ENCODE measurements around the gene CASP5. TPM values are rescaled to one million over a fixed set of nuclear protein-coding genes. Genes with fewer than 3 reads are reported as not detected.
"Not testable (repeated sequence)": the region's sequence is repeated elsewhere in the genome, so short reads cannot be mapped to it uniquely, and the experiment has no call there.

Gene CASP5
- total RNA-seq (2014; rRNA removed; shearing (Covaris generic)), result 0.10 and 0.55 TPM in 2 replicates
- not detected in 2 replicates for polyA plus RNA-seq (2014; cell fraction: nucleus; rRNA removed)

DNA sequence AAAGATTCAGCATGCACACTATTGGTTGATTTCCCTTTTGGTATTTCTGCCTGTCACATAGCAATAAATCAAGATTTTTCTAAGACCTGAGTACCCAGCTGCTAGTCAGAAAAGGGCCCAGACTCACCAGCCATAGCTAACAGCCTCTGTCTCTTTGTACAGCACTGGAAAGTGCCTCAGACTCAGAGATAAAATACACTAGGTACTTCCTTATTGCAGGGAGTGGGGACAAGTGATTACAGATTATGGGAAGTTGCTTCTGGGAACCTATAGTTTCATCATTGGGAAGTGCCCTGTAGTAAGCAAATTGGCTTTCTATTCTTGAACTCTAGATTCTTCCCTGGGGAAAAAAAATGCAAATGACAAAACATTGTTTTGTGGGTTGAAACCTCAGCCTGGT, at the start of gene CASP5:
CASP5 (minus strand) TSS at position 166 of the 400 bp plus-strand sequence; CDS start at position 134, 32 bp downstream.
- DNase-seq (ENCODE audit: extremely low read depth, low read depth), result no peak

DNA sequence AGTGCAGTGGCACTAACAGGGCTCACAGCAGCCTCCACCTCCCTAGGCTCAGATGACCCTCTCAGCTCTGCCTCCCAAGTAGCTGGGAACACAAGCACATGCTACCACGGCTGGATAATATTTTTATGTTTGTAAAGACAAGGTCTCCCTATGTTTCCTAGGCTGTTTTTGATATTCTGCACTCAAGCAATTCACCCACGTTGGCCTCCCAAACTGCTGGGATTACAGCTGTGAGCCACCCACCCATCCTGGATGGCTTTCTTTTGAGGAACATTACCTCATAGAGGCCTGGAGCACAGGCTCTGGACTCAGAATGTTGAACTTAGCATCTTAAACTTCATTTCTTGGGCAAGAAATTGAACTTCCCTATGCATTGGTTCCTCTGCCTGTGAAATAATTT, 49.1 kb upstream of the CASP5 start:
- not testable (repeated sequence) for DNase-seq (ENCODE audit: extremely low read depth, low read depth)

DNA sequence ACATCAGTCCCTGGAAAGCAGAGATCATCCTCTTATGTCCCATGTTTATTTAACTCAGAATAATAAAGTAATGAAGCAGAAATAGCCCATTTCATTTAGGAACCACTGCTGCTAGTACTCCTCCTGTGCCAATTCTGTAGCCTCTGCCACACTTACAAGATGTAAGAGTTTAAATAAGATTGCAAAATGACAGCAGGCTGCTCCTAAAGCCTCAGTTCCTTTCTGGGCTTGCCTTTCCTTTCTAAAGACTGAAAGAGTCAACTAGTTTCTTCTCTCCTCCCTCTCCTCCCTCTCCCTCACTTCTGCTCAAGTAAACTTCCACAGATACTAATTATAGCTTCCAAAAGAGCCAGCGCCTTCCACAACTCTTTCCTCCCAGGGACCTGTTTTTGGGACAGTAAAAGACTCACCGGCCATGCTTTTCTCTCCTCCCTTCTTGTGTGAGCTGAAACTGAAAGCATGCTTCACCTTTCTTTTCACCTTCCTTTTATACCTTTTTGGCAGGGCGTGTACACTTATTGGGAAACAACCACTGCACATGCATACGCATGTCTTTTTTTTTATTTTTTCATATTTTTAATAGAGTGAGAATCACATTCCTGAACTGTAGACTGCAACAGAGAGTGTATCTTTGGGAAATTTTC, 48.2 kb upstream of the CASP5 start:
- DNase-seq (ENCODE audit: extremely low read depth, low read depth), result no peak

DNA sequence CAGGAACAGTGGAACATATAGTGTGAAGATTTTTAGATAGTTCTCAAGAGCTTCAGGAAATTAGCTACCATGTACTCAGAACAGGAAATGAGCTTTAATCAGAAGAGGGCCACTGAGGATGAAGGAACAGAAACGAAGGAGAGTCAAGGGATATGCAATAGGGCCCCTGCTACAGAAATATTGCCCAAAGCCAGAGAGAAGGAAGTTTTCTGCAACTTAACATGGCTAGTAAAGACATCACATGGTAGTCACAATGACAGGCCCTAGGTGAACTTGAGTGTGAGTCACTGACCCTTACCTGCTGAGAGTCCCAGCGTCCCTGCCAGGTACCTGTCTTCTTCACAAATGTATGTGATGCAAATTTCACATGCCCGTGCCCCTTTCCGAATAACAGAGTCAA, 47.3 kb upstream of the CASP5 start:
- no peak for DNase-seq (ENCODE audit: extremely low read depth, low read depth)

DNA sequence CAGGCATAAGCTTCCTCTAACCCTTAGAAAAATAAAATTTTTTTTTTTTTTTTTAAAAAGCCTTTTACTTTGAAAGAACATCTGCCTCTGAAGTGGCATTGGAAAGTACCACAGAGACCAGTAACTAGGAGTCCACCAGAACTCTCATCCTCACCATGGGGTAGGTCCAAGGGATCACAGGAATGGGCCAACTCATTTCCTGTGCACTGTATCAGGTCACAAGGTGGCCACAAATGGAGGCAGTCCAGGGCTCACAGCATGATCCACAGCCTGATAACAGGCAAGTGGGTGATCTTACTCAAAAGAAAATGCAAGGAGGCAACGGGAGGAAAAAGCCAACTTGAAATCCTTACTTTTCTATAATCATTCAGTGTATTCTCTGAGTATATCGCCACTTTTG, 46.8 kb upstream of the CASP5 start:
- DNase-seq (ENCODE audit: extremely low read depth, low read depth), result not testable (repeated sequence)

DNA sequence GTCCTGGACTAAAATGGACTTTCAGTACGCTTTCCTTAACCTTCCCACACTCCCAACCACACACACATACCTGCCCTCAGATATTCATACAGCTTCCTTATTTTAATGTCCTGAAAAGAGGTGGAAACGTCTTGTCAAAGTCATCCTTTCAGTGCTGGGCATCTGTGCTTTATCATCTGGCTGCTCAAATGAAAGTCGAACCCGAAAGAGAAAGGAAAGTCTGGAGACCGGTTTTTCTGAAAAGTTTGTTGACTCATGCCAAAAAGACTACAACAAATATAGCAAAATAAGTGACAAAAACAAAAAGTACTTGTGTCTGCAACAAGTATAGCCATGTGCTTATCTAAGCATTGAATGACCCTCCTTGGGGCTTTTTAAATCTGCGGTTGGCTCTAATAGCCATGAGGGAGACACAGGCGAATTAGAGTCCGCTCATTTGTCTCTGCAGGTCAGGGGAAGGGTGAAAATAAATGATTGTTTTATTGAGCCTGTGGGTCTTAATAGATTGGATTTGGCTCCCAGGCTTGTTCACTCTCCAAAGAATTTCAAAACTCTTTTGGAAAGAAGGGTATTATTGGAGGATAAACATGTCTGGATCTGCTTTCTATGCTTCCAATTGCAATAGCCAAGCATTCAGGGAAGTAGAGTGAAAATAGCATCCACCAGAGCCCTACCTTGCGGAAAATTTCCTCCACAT, 40.4 kb upstream of the CASP5 start:
- not testable (repeated sequence) for DNase-seq (ENCODE audit: extremely low read depth, low read depth)

DNA sequence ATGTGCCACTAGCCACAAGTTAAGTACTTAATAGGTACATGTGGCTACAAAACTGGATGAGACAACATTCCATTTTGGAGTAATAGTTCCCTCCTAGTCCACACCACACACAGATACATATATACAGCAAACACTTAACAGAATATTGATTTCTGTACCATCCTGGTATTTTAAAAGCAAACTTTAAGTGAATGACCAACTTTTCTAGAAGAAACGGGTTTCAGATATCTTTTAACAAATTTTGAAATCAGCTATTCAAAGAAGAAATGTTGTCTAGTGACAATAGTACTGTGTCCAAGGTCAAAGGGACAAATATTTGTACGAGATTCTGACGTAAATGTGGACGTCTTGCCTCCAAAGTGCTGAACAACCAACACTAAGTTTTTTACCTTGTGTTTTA, 34.5 kb upstream of the CASP5 start:
- DNase-seq (ENCODE audit: extremely low read depth, low read depth), result no peak

DNA sequence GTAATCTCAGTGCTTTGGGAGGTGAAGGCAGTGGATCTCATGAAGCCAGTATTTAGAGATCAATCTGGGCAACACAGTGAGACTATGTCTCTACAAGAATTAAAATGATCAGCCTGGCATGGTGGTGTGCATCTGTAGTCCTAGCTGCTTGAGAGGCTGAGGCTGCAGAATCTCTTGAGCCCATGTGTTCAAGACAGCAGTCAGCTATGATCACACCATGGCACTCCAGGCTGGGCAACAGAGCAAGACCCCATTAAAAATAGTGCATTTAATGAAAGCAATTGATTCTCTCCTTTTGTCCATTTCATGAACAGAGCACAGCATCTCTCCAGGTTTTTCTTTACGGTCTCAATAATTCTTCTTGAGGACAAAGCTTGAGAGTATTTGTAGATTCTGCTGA, 33.5 kb upstream of the CASP5 start:
- no peak for DNase-seq (ENCODE audit: extremely low read depth, low read depth)

DNA sequence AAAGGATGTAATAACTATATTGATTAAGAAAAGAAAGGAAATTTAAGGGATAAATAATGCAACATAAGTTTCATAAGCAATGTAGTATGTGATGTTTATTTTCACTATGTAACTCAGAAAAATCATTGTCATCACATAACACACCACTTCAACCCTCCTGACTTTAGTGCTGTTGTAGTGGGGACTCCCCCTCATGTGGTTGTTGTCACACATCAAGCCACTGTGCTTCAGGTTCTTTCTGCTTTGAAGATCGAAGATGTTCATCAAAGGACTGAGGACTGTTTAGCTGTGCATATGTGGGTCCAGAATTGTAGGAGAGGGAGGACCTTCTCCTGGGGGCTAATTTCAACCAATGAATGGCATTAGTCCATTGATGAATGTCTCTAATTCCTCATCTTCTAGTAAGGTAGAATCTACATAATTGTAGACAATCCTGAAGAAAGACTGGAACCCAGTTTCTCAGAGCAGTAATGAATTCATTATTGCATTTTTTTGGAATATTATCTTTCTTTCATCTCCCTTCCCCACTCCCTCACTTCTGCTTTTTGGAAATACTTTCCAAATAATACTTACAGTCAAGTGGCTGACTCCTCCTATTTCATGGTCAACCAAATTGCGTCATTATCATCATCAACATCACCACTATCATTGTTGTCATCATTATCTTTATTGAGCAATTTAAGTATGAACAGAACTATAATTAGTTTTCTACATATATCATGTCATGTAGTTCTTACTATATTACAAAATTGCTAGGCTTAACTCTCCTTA, 31.9 kb upstream of the CASP5 start:
- no peak for DNase-seq (ENCODE audit: extremely low read depth, low read depth)

DNA sequence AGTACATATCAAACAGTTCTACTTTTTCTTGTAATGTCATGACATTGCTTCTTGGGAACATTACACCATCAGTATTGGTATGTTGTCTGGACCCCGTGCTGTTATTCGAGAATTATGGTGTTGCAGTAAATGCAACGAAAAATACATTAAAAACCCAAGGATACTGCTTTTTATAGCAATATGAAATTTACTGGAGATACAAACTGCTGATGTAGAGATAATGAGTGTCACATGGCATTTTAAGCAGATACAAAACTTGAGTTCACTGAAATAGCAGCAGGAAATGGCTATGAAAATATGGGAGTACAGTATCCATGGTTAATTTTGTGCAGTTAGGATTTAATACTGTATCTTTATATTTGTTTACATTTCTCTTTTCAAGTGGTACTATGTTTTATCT, 29.5 kb upstream of the CASP5 start:
- no peak for DNase-seq (ENCODE audit: extremely low read depth, low read depth)

DNA sequence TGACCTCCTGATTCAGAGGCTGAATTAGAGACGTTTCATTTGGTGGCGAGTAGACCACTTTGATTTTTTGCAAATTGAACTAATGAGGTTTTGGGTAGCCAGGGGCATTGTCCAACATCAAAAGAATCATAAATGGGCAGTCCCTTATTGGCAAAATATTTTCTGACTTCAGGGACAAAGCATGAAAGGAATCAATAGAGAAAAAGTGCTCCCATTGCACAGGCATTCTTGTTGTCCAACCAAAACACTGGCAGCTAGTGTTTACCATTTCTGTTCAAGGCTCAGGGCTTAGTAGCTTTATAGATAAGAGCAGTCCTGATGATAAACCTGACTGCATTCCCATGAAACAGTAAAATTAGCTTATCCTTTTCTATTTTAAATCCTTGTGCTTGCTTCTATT, 28.6 kb upstream of the CASP5 start:
- no peak for DNase-seq (ENCODE audit: extremely low read depth, low read depth)

DNA sequence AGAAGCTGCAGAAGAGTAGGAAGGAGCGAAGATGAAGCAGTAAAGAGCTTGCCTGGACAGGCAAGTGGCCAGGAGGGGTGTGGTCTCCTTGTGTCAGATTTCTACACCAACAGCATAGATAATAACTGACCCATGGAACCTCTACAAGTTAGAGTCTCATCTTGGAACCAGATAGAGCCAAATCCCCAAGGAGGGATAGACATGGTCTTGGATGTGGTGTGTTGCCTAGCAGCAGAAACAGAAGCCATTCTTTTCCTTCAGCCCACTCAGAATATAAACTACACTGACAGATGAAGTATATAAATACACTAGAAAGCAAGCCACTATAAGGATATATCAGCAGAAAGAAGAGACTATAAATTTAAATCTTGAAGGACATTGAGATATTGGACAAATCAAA, 26.5 kb upstream of the CASP5 start:
- no peak for DNase-seq (ENCODE audit: extremely low read depth, low read depth)

DNA sequence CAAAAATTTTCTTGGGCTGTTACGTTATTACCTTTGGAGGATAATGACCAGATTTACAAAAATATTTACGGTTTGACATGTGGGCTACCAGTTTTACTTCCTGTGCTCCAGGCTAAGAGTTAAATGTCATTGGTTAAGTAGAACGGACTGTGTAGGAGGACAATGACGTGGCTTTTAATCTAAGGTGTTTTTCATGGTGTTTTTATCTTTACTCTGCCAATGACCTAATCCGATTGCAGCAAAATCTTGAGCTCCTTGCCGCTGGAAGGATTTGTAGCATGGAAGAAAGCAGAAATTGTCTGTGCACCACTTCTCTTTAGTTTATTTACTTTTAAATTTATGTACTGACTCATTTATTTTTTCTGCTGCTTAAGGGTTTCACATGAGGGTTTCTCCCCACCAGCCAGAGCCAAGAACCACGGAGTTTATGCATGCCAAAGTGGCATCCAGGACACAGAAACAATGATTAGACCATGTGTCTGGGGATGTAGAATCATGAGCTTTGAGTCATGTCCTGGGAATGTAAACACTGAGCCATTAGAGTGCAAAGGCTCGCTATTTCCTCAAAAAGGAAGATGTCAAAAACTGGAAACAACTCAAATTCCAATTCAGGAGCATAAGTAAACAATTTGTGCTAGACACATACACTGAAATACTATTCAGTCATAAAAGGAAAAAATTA, 24.1 kb upstream of the CASP5 start:
- peak; percentile 65 for DNase-seq (ENCODE audit: extremely low read depth, low read depth)

DNA sequence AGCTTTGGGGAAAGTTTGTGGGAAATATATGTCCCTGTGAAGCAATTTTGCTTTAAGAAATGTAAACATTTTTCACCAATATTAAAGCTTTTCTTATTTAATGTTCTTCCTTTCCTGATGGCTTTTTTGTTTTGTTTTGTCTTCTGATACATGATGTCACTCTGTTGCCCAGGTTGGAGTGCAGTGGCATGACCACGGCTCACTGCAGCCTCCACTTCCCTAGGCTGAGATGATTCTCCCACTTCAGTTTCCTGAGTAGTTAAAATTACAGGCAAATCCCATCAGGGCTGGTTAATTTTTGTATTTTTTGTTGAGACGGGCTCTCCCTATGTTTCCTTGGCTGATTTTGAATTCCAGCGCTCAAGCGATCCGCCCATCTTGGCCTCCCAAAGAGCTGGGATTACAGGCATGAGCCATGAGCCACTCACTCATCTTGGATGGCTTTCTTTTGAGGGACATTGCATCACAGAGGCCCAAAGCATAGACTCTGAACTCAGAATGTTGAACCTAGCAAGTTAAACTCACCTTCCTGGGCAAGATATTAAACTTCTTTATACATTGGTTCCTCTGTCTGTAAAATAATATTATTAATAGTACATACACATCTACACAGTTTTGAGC, 22.8 kb upstream of the CASP5 start:
- no peak for DNase-seq (ENCODE audit: extremely low read depth, low read depth)

DNA sequence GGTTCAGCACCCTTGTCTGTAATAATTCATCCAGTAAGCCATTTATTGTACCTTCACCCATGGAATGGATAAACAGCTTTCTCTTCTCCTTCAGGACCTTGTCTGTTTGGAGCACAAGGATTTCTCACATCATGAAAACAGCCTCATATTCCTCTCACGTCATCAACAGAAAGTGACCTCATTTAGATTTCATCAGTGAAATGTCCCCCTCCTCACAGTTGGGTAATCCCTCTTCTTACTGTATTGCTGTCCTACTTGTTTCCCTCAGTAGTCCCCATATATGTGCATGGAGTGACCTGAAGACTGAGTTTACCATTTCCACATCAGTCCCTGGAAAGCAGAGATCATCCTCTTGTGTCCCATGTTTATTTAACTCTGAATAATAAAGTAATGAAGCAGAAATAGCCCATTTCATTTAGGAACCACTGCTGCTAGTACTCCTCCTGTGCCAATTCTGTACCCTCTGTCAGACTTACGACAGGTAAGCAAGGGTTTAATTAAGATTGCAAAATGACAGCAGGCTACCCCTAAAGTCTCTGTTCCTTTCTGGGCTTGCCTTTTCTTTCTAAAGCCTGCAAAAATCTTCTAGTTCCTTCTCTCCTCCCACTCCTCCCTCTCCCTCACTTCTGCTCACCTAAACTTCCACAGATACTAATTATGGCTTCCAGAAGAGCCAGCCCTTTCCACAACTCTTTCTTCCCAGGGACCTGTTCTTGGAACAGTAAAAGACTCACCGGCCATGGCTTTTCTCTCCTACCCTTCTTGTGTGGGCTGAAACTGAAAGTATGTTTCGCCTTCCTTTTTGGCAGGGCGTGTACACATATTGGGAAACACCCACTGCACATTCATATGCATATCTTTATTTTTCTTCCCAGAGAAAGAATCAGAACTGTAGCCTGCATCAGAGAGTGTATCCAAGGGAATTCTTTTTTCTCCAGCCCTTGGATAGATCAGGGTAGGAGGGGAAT, 21.9 kb upstream of the CASP5 start, which contains the start of gene CARD16:
CARD16 (minus strand) TSS at position 779 of the 968 bp plus-strand sequence; CDS start at position 741, 38 bp downstream.
- not testable (repeated sequence) for DNase-seq (ENCODE audit: extremely low read depth, low read depth)

DNA sequence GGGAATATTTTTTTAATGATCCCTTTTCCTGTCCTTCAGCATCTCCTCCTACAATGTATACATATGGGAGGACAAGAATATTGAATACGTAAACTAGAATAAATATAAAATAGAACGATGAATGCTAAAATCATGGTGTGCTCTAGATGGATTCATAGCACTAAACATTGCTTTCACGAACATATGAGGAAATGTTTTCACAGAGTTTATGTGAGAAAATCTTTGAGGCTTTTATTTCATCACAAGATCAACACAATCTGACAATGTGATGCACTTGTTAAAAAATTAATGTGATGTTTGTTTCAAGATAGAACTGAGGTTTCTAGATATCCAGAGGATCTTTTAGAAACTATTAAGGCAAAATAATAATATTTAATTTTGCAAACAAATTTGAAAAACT, 19.2 kb upstream of the CASP5 start:
- peak; percentile 14 for DNase-seq (ENCODE audit: extremely low read depth, low read depth)

DNA sequence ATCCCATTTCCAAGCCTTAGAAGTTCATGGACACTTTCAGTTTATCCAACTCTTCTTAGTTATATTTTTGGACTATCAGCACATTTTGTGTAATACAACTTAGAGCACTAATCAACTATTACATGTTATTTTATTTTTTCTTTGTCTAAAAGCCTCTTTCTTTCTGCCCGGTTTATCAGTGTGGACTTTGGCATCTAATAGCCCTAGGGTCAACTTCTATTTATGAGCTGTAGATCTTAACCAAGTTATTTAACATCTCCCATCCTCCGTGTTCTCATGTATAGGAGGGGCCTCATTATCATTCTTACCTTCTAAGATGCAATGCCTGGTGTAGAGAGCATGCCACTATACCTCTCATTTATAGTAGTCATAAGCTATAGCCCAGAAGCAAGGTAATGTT, 17.7 kb upstream of the CASP5 start:
- no peak for DNase-seq (ENCODE audit: extremely low read depth, low read depth)

DNA sequence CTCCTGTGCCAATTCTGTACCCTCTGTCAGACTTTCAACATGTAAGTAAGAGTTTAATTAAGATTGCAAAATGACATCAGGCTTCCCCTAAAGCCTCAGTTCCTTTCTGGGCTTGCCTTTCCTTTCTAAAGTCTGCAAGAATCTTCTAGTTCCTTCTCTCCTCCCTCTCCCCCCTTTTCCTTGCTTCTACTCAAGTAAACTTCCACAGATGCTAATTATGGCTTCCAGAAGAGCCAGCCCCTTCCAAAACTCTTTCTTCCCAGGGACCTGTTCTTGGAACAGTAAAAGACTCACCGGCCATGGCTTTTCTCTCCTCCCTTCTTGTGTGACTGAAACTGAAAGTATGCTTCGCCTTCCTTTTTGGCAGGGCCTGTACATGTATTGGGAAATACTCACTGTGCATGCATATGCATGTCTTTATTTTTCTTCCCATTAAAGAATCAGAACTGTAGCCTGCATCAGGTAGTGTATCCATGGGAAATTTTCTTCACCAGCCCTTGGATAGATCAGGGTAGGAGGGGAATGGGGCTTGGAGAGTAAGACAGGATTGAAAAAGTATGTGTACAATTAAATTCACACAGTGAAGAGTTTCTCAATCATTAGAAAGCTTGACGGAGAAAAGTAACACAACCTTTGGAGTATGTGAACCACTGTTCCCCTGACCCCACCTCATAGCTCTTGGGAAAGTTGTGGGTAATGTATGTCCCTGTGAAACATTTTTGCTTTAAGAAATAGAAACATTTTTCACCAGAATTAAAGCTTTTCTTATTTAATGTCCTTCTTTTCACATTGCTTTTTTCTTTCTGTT, 12.0 kb upstream of the CASP5 start, which contains the start of gene CASP1:
CASP1 (minus strand) TSS at position 332 of the 808 bp plus-strand sequence; CDS start at position 301, 31 bp downstream.
- no peak for DNase-seq (ENCODE audit: extremely low read depth, low read depth)

All from NCI-H460 (cell line).